WERI-Rb-1 (cell line): ENCODE measurements around the gene IWS1.

Experiments
- DNase-seq: peaks from one replicate; pipeline ENCODE4 v3.0.0-alpha.2; 2020
- H3K27ac ChIP-seq: fragments of 250-450 bp; sonication (Bioruptor Pico); 2 replicates; pipeline ENCODE4 v1.5.1; 2020; ENCODE audit warnings: mild to moderate bottlenecking, moderate library complexity
- H3K27me3 ChIP-seq: fragments of 250-450 bp; sonication (Bioruptor Pico); 2 replicates; pipeline ENCODE4 v1.5.1; 2021; ENCODE audit warnings: mild to moderate bottlenecking, low read depth, moderate library complexity; ENCODE audit not compliant: insufficient read depth, severe bottlenecking
- H3K36me3 ChIP-seq: fragments of 250-450 bp; sonication (Bioruptor Pico); 2 replicates; pipeline ENCODE4 v1.5.1; 2020; ENCODE audit warnings: mild to moderate bottlenecking, moderate library complexity
- H3K4me3 ChIP-seq: 2 replicates; pipeline ENCODE4 v1.5.1; 2011; ENCODE audit warnings: low read depth, mild to moderate bottlenecking, control low read depth, low read length
- H3K9me3 ChIP-seq: fragments of 250-450 bp; sonication (Bioruptor Pico); 2 replicates; pipeline ENCODE4 v1.5.1; 2021; ENCODE audit warnings: mild to moderate bottlenecking, moderate library complexity; ENCODE audit not compliant: severe bottlenecking
- TF ChIP-seq, protein P1 (sequence below): IDR thresholded peaks from 2 replicates; pipeline ENCODE4 v1.5.1; 2011; ENCODE audit warnings: low read depth, mild to moderate bottlenecking, control low read depth, inconsistent platforms, low read length

IWS1 gene

DNA sequence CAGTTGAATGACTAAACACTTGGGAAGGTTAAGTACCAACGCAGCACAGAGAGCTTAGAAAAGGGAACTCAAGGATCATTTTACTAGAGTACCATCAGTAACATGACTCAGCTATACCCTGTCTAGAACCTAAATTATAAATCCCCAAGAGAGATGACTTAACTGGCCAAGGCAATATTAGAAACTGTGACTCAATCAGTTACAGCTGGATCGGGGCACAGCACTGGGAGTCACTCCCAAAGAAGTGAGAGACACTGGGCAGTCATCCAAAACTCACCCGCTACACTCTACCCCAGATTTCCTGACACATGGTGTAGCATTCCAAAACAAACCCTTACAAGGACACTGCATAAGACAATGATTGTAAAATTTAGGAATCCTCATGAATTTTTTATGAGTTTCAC lies 17.7 kb downstream of the IWS1 start:
- no peak overlapping the region for H3K4me3 ChIP-seq
- peaks cover 40% of the 10 kb centered on the region for H3K36me3 ChIP-seq
- no peak overlapping the region for H3K27ac ChIP-seq
- H3K9me3 ChIP-seq: no peaks in the 10 kb centered on the region
- no peaks in the 10 kb centered on the region for H3K27me3 ChIP-seq
- TF ChIP-seq, protein P1, sequence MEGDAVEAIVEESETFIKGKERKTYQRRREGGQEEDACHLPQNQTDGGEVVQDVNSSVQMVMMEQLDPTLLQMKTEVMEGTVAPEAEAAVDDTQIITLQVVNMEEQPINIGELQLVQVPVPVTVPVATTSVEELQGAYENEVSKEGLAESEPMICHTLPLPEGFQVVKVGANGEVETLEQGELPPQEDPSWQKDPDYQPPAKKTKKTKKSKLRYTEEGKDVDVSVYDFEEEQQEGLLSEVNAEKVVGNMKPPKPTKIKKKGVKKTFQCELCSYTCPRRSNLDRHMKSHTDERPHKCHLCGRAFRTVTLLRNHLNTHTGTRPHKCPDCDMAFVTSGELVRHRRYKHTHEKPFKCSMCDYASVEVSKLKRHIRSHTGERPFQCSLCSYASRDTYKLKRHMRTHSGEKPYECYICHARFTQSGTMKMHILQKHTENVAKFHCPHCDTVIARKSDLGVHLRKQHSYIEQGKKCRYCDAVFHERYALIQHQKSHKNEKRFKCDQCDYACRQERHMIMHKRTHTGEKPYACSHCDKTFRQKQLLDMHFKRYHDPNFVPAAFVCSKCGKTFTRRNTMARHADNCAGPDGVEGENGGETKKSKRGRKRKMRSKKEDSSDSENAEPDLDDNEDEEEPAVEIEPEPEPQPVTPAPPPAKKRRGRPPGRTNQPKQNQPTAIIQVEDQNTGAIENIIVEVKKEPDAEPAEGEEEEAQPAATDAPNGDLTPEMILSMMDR: no peak
- DNase-seq: no peak

DNA sequence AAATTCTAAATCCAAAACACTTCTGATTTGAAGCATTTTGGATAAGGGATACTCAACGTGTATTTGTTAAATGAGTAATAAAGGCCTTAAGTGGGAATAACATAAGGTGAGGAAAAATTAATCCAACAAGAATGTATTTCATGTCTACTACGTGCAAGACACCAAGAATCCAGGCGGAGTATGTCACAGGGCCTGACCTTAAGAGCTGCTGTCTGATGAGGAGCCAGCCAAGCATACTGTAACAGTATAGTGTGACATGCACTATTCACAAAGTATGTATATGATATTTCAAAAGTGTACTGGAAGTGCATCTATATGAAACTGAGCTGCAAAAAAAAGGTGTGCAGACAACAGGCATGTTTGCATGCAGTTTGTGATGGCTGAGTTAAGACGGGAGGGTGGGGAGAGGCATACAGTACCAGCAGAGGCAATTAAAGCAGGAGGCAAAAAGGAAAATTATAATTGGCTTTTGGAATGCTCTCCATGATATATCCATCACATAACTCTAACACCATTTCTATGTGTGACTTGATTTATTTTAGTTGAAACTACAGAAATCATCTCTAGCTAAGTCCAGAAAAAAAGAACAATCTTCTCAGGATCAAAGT lies 18.2 kb downstream of the IWS1 start:
- DNase-seq: no peak
- Histone ChIP-seq H3K9me3 (no peaks in the 10 kb centered on the region), H3K27ac (no peak overlapping the region), H3K36me3 (peaks cover 45% of the 10 kb centered on the region), H3K27me3 (no peaks in the 10 kb centered on the region), H3K4me3 (no peak overlapping the region)
- TF ChIP-seq, protein P1: no peak

DNA sequence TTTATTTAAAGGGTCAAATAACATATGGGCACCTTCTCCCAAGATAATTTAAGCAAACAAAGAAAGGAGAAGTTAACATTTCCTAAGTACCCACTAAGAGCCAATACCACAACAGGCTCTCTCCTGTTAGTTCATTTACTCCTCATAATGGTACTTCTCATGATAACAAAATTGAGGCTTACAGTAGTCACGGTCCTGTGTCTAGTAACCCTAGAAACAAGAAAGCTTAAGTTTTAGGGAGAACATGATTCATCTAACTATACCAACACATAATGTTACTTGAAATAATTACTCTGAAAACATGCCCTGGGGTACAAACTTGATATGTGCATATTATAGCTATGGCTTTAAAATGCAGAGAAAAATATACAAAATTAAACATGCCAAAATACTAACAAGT lies 19.8 kb downstream of the IWS1 start:
- TF ChIP-seq, protein P1: no peak
- DNase-seq: no peak
- Histone ChIP-seq H3K27ac (no peak overlapping the region), H3K9me3 (no peaks in the 10 kb centered on the region), H3K36me3 (peaks cover 52% of the 10 kb centered on the region), H3K27me3 (no peaks in the 10 kb centered on the region), H3K4me3 (no peak overlapping the region)

DNA sequence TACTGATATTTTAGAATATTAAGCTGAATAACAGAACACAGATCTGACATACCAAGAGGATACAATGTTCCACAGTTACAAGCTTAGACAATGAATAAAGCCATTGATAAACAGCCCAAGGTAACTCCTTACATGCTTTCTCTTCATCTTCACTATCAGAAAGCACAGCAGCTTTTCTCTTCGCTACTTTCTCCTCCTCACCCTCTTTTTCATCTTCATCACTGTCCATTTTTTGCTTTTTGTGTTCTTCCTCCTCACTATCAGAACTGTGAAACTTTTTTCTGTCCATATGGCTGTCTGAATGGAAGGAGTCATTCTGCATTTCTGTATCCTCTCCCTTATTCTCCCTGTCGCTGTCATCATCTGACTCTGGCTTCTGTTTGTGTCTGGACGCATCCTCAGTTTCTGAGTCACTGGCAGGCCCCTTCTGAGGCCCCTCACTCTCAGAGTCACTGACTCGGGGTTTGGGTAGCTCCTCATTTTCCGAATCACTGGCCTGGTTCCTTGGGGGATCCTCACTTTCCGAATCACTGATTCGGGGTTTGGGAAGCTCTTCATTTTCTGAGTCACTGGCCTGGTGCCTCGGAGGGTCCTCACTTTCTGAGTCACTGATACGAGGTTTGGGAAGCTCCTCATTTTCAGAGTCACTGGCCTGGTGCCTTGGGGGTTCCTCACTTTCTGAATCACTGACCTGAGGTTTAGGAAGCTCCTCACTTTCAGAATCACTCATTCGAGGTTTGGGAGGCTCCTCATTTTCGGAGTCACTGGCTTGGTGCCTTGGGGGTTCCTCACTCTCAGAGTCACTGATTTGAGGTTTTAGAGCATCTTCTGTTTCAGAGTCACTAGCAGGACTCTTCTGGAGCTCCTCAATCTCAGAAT lies 21.5 kb downstream of the IWS1 start:
- Histone ChIP-seq H3K9me3 (no peaks in the 10 kb centered on the region), H3K36me3 (peaks cover 63% of the 10 kb centered on the region), H3K4me3 (no peak overlapping the region), H3K27ac (no peak overlapping the region), H3K27me3 (no peaks in the 10 kb centered on the region)
- DNase-seq: no peak
- TF ChIP-seq, protein P1: no peak

DNA sequence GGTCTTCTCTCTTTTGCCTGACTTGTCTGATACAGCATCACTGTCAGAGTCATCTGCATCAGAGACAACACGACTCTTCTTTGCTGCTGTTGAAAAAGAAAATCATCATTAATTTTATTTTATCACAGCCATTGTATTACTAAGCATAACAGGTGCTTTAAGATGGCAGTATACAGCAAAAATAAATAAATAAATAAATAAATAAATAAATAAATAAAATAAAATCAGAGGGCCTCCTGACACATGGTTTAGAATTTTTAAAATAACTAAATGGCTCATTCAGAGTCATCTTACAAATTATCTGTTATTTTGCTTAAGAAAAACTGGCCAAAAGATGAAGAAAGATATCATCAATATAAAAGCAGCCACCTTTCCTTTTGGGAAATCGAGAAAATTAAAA lies 22.8 kb downstream of the IWS1 start:
- no peak for DNase-seq
- Histone ChIP-seq H3K27me3 (no peaks in the 10 kb centered on the region), H3K9me3 (no peaks in the 10 kb centered on the region), H3K27ac (no peak overlapping the region), H3K4me3 (no peak overlapping the region), H3K36me3 (peaks cover 70% of the 10 kb centered on the region)
- TF ChIP-seq, protein P1: no peak
